ENCODE data around the gene NMNAT3.
"Not testable (repeated sequence)": the region's sequence is repeated elsewhere in the genome, so short reads cannot be mapped to it uniquely, and the experiment has no call there.

The NMNAT3 gene

GRCh38 chr3:139583651-139584050 lies 94.1 kb downstream of the NMNAT3 start:
- DNase-seq (ENCODE audit: low read depth in 3 of 3) = not testable (repeated sequence)

GRCh38 chr3:139578783-139579182 lies 99.0 kb downstream of the NMNAT3 start:
- DNase-seq (ENCODE audit: low read depth in 3 of 3) = no peak

- DNase-seq (ENCODE audit: low read depth in 3 of 3) = no peak
Measured at GRCh38 chr3:139577909-139578308, 99.9 kb downstream of the NMNAT3 start.

GRCh38 chr3:139577346-139577745 lies 100.4 kb downstream of the NMNAT3 start:
- DNase-seq (ENCODE audit: low read depth in 3 of 3) = no peak

GRCh38 chr3:139574026-139574947 lies 103.5 kb downstream of the NMNAT3 start:
- no peak for DNase-seq (ENCODE audit: low read depth in 3 of 3)

- DNase-seq (ENCODE audit: low read depth in 3 of 3) = no peak
Measured at GRCh38 chr3:139572847-139573672, 104.7 kb downstream of the NMNAT3 start.

- DNase-seq (ENCODE audit: low read depth in 3 of 3) = no peak
Measured at GRCh38 chr3:139571711-139572110, 106.1 kb downstream of the NMNAT3 start.

DNA sequence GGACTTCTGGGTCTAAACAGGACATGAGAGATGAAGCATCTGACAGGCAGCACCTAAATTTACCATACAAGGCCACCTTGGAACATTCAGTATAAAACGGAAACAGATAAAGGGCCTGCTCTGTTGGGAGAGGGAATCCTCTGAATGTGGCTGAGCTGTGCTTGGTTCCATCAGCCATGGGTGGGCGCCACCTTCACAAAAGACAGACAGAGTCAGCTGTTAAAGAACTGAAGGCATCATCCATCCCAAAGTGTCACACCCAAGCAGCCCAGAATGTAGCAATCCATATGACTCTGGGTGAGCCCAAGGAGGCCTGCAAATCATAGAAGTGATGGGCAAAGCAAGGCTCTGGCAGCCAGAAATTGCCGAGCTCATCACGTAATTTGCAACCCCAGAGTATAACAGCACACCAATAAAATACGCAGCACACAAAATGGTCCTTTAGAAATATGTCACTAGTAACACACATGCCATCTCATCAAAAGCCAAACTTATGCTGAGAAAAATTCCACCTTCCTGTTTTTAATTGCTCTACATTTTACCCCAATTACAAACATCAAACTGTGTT lies 113.4 kb downstream of the NMNAT3 start:
- DNase-seq (ENCODE audit: low read depth in 3 of 3) = no peak

DNA sequence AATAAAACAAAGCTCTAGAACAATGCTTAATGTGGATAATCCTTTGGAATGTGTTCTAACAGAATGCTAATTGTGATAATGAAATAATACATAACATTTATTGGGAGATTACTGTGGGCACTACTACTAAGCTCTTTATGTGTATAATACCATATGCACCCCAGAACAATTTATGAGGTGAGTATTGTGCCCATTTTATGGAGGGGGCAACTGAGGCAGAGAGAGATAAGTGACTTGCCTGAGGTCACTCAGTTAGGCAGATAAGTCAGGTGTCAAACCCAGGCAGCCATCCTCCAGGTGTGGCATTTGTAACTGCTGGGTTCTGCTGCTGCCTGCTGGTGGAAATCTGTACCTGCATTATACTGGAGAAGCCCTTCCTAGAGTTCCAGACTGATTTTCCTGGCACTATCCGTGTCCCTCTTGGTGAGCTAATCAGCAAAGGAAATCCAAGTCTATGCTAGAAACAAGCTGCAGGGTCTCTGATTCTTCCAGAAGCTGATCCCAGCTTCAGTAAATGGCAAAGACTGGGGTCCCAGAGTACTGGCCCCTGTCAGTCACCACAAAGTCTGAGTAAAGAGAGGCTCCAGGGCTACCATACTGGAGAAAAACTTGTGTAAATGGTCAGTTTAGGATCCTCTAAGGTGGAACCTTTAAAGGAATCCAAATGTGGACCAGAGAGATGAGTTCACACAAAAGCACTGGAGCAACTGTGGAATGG lies 115.7 kb downstream of the NMNAT3 start:
- no peak for DNase-seq (ENCODE audit: low read depth in 3 of 3)

- no peak for DNase-seq (ENCODE audit: low read depth in 3 of 3)
Measured at GRCh38 chr3:139561255-139561817, 116.4 kb downstream of the NMNAT3 start.

GRCh38 chr3:139560411-139560810 lies 117.4 kb downstream of the NMNAT3 start:
- no peak for DNase-seq (ENCODE audit: low read depth in 3 of 3)

DNA sequence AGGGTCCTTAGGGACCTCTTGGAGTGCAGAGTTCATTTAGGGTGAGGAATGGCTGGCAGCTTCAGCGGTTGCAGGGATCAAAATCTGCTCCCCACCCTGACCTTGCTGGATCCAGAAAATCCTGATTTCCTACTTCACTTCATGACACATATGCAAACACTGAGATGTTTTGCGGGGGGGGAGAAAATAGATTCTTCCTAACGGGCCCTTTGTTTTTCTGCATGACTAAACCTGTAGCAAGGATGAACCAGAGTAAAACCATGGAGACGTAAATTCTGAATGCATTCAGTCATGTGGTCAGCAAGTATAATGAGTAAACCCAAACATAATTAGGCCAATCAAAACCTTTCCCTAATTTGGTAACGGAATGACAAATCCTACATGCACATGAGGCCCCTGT lies 118.2 kb downstream of the NMNAT3 start:
- no peak for DNase-seq (ENCODE audit: low read depth in 3 of 3)

GRCh38 chr3:139558351-139559266 lies 119.2 kb downstream of the NMNAT3 start:
- no peak for DNase-seq (ENCODE audit: low read depth in 3 of 3)

DNA sequence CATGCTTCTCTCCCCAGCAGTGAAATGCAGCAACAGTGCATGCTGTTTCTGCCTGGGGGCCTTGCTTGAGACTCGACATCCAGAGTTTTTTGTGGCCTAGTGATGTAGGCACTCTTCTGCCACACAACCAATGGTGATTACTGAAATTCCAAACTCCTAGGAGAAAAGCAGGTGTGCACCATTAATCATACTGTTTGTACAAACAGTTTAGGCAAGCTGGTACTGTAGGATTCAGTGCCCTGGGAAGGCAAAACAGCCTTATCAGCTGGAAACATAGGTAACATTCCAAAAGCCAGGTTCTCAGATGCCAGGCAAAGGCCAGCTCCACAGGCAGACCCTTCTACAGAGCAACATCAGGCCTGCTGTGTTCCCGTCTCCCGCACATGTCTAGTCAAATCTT lies 120.7 kb downstream of the NMNAT3 start:
- DNase-seq (ENCODE audit: low read depth in 3 of 3) = no peak

- no peak for DNase-seq (ENCODE audit: low read depth in 3 of 3)
Measured at GRCh38 chr3:139555249-139555648, 122.5 kb downstream of the NMNAT3 start.

GRCh38 chr3:139554628-139555027 lies 123.1 kb downstream of the NMNAT3 start:
- no peak for DNase-seq (ENCODE audit: low read depth in 3 of 3)

- no peak for DNase-seq (ENCODE audit: low read depth in 3 of 3)
Measured at GRCh38 chr3:139552632-139553365, 125.0 kb downstream of the NMNAT3 start.

DNA sequence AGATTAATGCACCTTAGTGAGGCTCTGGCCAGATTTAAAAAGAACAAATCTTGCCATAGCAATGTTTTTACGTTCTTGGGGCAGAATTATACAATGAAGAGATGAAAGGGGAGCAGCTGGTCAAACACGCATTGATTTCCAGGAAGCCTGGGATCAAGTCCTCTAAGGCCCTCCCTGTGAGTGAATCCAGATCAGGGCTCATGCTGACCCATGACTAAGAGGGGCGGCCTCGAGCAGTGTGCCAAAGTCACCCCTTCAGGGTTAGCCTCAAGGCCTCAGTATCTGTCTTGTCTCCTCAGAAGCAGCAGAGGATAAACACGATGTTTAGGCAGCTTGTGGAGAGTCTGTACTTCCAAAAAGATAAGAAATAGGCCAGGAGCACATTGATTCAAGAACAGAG lies 129.0 kb downstream of the NMNAT3 start:
- DNase-seq (ENCODE audit: low read depth in 3 of 3) = no peak

DNA sequence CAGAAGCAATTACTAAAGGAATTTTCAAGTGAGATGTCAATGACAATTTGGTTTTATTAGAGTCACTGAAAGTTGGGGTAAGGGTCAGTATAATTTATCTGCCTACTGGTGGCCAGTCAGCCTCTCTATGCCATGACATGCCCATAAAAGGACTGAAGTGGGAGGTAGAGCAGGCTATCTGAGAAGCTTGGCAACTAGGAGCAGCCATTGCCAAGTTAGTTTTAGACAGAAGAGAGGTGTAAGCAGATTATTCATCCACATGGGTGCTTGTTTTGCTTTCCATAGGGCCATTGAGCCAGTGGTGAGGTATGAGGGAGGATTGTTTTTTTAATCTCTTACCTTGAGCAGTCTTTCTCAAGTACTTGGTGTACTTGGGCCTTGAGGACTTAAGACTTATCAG lies 130.1 kb downstream of the NMNAT3 start:
- DNase-seq (ENCODE audit: low read depth in 3 of 3) = no peak

DNA sequence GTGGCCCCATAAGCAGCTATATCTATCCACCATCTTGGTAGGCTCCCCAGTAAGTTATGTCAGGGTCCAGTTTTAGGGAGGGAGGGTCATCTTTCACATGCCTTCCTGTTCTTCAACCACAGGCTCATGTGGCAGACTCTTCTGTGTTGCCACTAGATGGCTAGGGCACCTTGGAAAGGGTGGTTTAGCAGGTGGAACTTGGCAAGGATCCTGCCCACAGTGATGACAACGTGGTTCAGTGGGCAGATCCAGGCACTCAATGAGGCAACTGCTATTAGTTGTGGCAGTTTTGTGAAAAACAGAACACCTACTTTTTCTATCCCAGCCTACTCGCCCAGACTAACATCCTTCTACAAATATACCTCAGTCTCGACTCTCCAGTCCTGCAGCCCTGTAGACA lies 131.0 kb downstream of the NMNAT3 start:
- no peak for DNase-seq (ENCODE audit: low read depth in 3 of 3)

All from stimulated activated CD4-positive, alpha-beta T cell treated with anti-CD3 and anti-CD28 coated beads, TNF-alpha, amount 100 ng/mL, for 4 hours (primary cell).